B cell (primary cell): Measurements from ENCODE around the gene PALLD.

Experiments
- EZH2 ChIP-seq: IDR thresholded peaks from 2 replicates; pipeline ENCODE4 v1.6.1; 2012; ENCODE audit warnings: borderline replicate concordance, low read depth, mild to moderate bottlenecking, moderate library complexity, low read length; ENCODE audit not compliant: insufficient read depth, poor library complexity, severe bottlenecking
- TF ChIP-seq, protein P1 (sequence below): fragments of 200-600 bp; IDR thresholded peaks from one replicate; pipeline ENCODE4 v1.8.0; 2022; ENCODE audit warnings: antibody characterized with exemption, mild to moderate bottlenecking

DNA sequence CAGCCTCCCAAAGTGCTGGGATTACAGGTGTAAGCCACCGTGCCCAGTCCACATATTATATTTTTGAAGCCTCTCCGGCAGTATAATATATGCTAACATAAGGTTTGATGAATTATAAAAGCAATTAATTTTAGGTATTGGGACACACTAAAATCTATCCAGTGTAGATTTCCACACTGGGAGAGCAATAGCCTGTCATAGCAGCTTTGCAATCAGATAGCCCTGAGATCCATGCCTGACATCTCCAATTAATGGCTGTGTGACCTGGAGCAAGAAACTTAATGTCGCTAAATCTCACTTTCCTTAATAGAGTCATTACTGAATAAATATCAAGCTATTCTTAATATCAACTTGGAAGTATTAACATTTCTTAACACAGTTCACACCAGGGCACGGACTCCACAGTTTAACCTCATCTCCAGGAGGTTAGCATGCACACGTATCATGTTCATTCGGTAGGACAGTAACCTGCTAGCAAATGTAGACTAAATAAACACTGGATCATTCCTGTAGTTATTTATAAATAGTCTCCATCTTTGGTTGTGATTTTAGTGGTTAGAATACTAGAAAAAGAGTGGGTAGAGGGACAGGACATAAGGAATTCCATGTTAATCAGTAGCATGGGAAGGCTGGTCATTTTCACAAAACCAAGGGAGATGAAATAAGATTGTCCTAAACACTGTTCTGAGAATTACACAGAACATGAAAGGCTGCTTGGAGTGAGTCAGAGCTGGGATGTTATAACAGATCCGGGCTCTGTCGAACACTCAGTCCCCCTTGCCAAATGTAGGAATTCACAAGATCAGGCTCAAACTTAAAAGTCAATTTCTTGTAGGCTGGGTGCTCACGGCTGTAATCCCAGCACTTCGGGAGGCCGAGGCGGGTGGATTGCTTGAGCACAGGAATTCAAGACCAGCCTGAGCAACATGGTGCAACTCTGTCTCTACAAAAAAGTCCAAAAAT lies 254.7 kb downstream of the PALLD start:
- TF ChIP-seq, protein P1, sequence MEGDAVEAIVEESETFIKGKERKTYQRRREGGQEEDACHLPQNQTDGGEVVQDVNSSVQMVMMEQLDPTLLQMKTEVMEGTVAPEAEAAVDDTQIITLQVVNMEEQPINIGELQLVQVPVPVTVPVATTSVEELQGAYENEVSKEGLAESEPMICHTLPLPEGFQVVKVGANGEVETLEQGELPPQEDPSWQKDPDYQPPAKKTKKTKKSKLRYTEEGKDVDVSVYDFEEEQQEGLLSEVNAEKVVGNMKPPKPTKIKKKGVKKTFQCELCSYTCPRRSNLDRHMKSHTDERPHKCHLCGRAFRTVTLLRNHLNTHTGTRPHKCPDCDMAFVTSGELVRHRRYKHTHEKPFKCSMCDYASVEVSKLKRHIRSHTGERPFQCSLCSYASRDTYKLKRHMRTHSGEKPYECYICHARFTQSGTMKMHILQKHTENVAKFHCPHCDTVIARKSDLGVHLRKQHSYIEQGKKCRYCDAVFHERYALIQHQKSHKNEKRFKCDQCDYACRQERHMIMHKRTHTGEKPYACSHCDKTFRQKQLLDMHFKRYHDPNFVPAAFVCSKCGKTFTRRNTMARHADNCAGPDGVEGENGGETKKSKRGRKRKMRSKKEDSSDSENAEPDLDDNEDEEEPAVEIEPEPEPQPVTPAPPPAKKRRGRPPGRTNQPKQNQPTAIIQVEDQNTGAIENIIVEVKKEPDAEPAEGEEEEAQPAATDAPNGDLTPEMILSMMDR: no peak
- TF ChIP-seq EZH2: no peak
